GM12878 (cell line): ENCODE results near the gene TAF9B. TPM values are rescaled to one million over a fixed set of nuclear protein-coding genes. Genes with fewer than 3 reads are reported as not detected.

Experiments
- BACH1 ChIP-seq: fragments of 450-650 bp; IDR thresholded peaks from 2 replicates; pipeline ENCODE4 v1.6.1; 2017; ENCODE audit warnings: mild to moderate bottlenecking, borderline replicate concordance
- BCL3 ChIP-seq: IDR thresholded peaks from 2 replicates; pipeline ENCODE4 v1.6.1; 2011; ENCODE audit warnings: borderline replicate concordance, low read depth, mild to moderate bottlenecking, moderate library complexity, low read length; ENCODE audit not compliant: insufficient read depth, poor library complexity, severe bottlenecking
- DPF2 ChIP-seq: fragments of 450-650 bp; IDR thresholded peaks from 2 replicates; pipeline ENCODE4 v1.6.1; 2017; ENCODE audit warnings: mild to moderate bottlenecking
- IKZF1 ChIP-seq: fragments of 450-650 bp; conservative IDR thresholded peaks from 2 replicates; pipeline ENCODE4 v1.6.1; 2017; ENCODE audit warnings: antibody characterized with exemption, mild to moderate bottlenecking
- LARP7 ChIP-seq: fragments of 450-650 bp; IDR thresholded peaks from 2 replicates; pipeline ENCODE4 v1.6.1; 2017; ENCODE audit warnings: mild to moderate bottlenecking
- MAX ChIP-seq: IDR thresholded peaks from 2 replicates; pipeline ENCODE4 v1.6.1; 2012; ENCODE audit warnings: low read depth, low read length, improper control_type of control experiment
- NBN ChIP-seq: fragments of 450-650 bp; IDR thresholded peaks from 2 replicates; pipeline ENCODE4 v1.6.1; 2016
- POLR2AphosphoS2 ChIP-seq: IDR thresholded peaks from 2 replicates; pipeline ENCODE4 v1.6.1; 2011; ENCODE audit warnings: low read depth, mild to moderate bottlenecking, low read length, improper control_type of control experiment, moderate library complexity
- POU2F2 ChIP-seq: IDR thresholded peaks from 3 replicates; pipeline ENCODE4 v1.6.1; 2011; ENCODE audit warnings: low read depth, mild to moderate bottlenecking, low read length, borderline replicate concordance
- RELB ChIP-seq: fragments of 450-650 bp; IDR thresholded peaks from 2 replicates; pipeline ENCODE4 v1.6.1; 2017; ENCODE audit warnings: low read depth, mild to moderate bottlenecking, moderate library complexity
- SMAD5 ChIP-seq: IDR thresholded peaks from 2 replicates; pipeline ENCODE4 v1.6.1; 2016; ENCODE audit warnings: antibody characterized with exemption, low read depth
- SPI1 ChIP-seq: IDR thresholded peaks from 2 replicates; pipeline ENCODE4 v1.6.1; 2011; ENCODE audit warnings: low read depth, mild to moderate bottlenecking, low read length, moderate library complexity, borderline replicate concordance; ENCODE audit not compliant: insufficient read depth
- SRF ChIP-seq, 2 experiments: IDR thresholded peaks; 2 replicates each; pipeline ENCODE4 v1.6.1; 2011; ENCODE audit warnings: low read depth in 2 of 2, low read length in 2 of 2, mild to moderate bottlenecking in 1 of 2, moderate library complexity in 1 of 2
- polyA plus RNA-seq, 11 experiments: library from polyadenylated mRNA; depleted of rRNA in 4 of 11; unstranded in 6 of 11; stranded (reverse) in 5 of 11; fragments of >200 nt; fragmentation: Nextera tagmentation in 4 of 11; fragmentation: Illumina TruSeq in 1 of 11; extraction: Ambion mirVana in 4 of 11; extraction: Trizol in 1 of 11; gene quantifications; 1 replicate in 1 of 11; 2 replicates in 10 of 11; pipeline versions ENCODE4 v1.2.1 to v1.2.3, GENCODE V29; 2011 to 2016; ENCODE audit warnings: inconsistent platforms in 2 of 11, missing spikeins in 2 of 11, low read depth in 1 of 11
- total RNA-seq, 4 experiments: library from RNA; depleted of rRNA in 3 of 4; stranded (reverse); fragments of >200 nt in 3 of 4; fragmentation: Illumina TruSeq in 1 of 4; extraction: Trizol in 1 of 4; gene quantifications; 2 replicates each; pipeline versions ENCODE4 v1.2.1 to v1.2.3, GENCODE V29; 2013 to 2021
- TF ChIP-seq, protein P1 (sequence below): fragments of 450-650 bp; IDR thresholded peaks from 2 replicates; pipeline ENCODE4 v1.6.1; 2016; ENCODE audit warnings: mild to moderate bottlenecking
- TF ChIP-seq, protein P2 (sequence below): IDR thresholded peaks from 2 replicates; pipeline ENCODE4 v1.6.1; 2011; ENCODE audit warnings: mild to moderate bottlenecking, low read depth, low read length, moderate library complexity; ENCODE audit not compliant: insufficient replicate concordance

Gene TAF9B
- total and polyA plus RNA-seq, 10 of the 15 experiments (the other 5 are each of a cell fraction or from before 2014, with no cell fraction given): 14.9 to 42.5 (median 22.3) TPM

GRCh38 chrX:78139160-78140123 lies at the start of gene TAF9B (continued):
- TF ChIP-seq BACH1 (peak; percentile 79), DPF2 (0 out of 2 replicates have a peak, but pooled peaks have one; percentile 20), LARP7 (0 out of 2 replicates have a peak, but pooled peaks have one; percentile 49), MAX (0 out of 2 replicates have a peak, but pooled peaks have one; percentile 31), SPI1 (no peak), IKZF1 (0 out of 2 replicates have a peak, but pooled peaks have one; percentile 30), POLR2AphosphoS2 (peak; percentile 95), SMAD5 (0 out of 2 replicates have a peak, but pooled peaks have one; percentile 25), SRF (IDR thresholded peaks at IDR 0.05; ENCODE audit: low read depth in 2 of 2, low read length in 2 of 2) (no peak), POU2F2 (peak; percentile 31; the same call in 1 of the 3 replicates), NBN (0 out of 2 replicates have a peak, but pooled peaks have one; percentile 47), RELB (0 out of 2 replicates have a peak, but pooled peaks have one; percentile 34), BCL3 (peak; percentile 38)
- TF ChIP-seq, protein P1, sequence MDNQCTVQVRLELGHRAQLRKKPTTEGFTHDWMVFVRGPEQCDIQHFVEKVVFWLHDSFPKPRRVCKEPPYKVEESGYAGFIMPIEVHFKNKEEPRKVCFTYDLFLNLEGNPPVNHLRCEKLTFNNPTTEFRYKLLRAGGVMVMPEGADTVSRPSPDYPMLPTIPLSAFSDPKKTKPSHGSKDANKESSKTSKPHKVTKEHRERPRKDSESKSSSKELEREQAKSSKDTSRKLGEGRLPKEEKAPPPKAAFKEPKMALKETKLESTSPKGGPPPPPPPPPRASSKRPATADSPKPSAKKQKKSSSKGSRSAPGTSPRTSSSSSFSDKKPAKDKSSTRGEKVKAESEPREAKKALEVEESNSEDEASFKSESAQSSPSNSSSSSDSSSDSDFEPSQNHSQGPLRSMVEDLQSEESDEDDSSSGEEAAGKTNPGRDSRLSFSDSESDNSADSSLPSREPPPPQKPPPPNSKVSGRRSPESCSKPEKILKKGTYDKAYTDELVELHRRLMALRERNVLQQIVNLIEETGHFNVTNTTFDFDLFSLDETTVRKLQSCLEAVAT: 0 out of 2 replicates have a peak, but pooled peaks have one; percentile 39
- TF ChIP-seq, protein P2, sequence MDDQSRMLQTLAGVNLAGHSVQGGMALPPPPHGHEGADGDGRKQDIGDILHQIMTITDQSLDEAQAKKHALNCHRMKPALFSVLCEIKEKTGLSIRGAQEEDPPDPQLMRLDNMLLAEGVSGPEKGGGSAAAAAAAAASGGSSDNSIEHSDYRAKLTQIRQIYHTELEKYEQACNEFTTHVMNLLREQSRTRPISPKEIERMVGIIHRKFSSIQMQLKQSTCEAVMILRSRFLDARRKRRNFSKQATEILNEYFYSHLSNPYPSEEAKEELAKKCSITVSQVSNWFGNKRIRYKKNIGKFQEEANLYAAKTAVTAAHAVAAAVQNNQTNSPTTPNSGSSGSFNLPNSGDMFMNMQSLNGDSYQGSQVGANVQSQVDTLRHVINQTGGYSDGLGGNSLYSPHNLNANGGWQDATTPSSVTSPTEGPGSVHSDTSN: peak; percentile 1
- TF ChIP-seq, all 136 proteins: peak for 20
